HG03103 (cell line): ENCODE measurements around the gene SMCO1.
"Not testable (repeated sequence)": the region's sequence is repeated elsewhere in the genome, so short reads cannot be mapped to it uniquely, and the experiment has no call there.

Experiments
- ATAC-seq: cut with Tn5 transposase; IDR thresholded peaks from one replicate; pipeline ENCODE4 v1.9.1; 2021; ENCODE audit warnings: low read depth; ENCODE audit not compliant: unreplicated experiment

SMCO1 gene

GRCh38 chr3:196524527-196524926 is 9.4 kb upstream of the SMCO1 start:
- ATAC-seq: no peak

DNA sequence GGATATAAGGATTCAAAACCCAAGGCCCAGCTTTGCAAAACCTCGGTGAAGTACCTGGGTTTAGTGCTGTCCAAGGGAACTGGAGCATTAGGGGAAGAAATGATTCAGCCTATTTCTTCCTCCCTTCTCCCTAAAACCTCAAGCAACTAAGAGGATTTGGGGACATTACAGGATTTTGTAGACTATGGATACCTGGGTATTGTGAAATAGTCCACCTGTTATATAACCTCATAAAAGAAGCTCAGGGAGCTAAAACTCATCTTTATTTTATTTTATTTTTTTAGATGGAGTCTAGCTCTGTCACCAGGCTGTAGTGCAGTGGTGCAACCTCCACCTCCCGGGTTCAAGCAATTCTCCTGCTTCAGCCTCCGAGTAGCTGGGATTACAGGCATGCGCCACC is 8.7 kb upstream of the SMCO1 start:
- ATAC-seq: no peak

- not testable (repeated sequence) for ATAC-seq
These were observed 6.1 kb upstream of the SMCO1 start for GRCh38 chr3:196521291-196521690.

DNA sequence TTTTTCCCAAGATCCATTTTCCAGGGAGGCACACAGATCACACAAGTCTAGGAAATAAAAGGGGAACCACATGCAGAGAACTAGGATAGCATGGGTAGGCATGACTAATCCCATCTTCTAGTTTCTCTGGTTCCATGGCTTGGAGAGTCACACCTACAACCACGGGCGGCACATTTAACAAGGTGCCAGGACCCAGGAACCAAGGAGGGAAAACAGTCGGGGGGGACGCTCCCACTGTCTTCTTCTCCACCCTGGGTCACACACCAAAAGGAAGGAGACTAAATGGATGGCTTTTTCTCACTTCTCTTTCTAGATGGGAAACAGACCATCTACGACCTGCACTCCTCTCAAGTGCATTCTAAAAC is 4.6 kb upstream of the SMCO1 start:
- no peak for ATAC-seq

GRCh38 chr3:196518966-196519717 is 4.0 kb upstream of the SMCO1 start:
- ATAC-seq: no peak

DNA sequence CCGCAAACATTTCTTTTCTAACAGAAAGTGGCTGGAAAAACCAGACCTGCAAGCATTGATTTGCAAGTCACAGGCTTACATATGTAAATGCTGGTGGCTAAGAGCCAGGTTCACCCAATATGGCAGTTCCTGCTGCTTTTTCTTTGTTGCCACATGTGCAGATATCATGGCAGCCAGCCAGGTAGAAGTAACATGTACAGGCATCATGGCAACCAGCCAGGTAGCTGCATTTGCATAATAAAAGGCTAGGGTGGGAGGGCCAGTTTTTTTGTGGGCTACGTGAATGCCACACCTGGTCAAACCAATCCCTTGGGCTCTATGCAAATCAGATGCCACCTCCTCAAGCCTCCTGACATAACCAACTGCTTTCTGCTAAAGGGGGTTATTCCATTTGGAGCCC is 2.8 kb upstream of the SMCO1 start:
- ATAC-seq: no peak

GRCh38 chr3:196517162-196517800 is 2.1 kb upstream of the SMCO1 start:
- ATAC-seq: no peak

DNA sequence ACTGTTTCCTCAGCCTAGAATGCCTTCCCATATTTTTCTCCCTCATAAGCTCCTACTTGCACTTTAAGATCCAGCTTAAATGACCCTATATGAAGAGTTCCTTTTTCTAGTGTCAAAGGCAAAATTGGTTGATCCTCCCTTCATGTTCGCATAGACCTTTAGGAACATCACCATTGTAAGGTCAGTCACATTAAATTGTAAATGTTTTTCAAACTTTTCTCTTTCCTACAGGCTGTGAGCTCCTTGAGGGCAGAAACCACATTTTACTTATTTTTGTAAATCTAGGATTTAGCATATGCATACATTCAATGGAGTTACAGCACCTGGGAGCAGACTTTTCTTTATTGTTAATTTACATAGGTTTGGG is 813 bp downstream of the SMCO1 start:
- ATAC-seq: no peak

- no peak for ATAC-seq
These were observed 1.3 kb downstream of the SMCO1 start for GRCh38 chr3:196513697-196514349.

GRCh38 chr3:196511646-196512425 is 3.3 kb downstream of the SMCO1 start:
- ATAC-seq: not testable (repeated sequence)

DNA sequence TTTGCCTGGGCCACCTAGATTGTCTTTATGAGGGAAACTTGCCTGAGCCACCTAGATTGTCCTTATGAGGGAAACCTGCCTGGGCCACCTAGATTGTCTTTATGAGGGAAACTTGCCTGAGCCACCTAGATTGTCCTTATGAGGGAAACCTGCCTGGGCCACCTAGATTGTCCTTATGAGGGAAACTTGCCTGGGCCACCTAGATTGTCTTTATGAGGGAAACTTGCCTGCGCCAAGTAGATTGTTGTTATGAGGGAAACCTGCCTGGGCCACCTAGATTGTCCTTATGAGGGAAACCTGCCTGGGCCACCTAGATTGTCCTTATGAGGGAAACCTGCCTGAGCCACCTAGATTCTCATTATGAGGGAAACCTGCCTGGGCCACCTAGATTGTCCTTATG is 4.0 kb downstream of the SMCO1 start:
- ATAC-seq: not testable (repeated sequence)

DNA sequence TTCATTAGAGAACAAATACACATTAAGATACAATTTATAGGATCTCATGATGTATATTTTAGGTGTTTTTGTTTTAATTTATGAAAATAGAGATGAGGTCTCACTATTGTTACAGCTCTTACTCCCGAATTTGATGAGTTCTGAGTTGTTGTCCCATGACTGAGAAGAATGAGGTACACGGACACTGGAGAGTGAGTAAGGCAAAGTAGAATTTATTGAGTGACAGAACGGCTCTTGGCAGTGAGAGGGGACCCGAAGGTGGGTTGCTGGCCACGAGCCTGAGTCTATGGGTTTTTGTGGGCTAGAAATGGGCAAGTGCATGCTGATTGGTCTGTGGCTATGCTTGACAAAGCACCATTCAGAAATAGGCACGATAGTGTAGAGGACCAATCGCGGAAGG is 8.5 kb downstream of the SMCO1 start:
- ATAC-seq: no peak

DNA sequence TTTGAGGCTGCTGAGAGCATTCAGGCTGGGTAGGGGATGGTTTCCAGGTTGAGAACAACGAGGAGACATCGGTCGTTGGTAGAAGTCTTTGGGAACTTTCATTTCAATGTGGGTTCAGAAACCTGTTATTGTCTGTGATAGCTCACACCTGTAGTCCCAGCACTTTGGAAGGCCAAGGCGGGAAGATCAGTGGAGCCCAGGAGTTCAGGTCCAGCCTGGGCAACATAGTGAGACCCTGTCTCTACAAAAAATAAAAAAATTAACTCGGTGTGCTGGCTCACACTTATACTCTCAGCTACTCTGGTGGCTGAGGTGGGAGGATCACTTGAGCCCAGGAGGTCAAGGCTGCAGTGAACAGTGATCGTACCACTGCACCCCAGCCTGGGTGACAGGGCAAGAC is 10.6 kb downstream of the SMCO1 start:
- no peak for ATAC-seq

DNA sequence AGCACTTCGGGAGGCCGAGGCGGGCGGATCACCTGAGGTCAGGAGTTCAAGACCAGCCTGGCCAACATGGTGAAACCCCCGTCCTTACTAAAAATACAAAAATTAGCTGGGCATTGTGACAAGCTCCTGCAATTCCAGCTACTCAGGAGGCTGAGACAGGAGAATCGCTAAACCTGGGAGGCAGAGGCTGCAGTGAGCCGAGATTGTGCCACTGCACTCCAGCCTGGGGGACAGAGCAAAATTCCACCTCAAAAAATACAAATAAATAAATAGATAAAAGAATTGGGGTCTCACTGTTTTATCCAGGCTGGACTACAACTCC is 11.1 kb downstream of the SMCO1 start:
- ATAC-seq: not testable (repeated sequence)

DNA sequence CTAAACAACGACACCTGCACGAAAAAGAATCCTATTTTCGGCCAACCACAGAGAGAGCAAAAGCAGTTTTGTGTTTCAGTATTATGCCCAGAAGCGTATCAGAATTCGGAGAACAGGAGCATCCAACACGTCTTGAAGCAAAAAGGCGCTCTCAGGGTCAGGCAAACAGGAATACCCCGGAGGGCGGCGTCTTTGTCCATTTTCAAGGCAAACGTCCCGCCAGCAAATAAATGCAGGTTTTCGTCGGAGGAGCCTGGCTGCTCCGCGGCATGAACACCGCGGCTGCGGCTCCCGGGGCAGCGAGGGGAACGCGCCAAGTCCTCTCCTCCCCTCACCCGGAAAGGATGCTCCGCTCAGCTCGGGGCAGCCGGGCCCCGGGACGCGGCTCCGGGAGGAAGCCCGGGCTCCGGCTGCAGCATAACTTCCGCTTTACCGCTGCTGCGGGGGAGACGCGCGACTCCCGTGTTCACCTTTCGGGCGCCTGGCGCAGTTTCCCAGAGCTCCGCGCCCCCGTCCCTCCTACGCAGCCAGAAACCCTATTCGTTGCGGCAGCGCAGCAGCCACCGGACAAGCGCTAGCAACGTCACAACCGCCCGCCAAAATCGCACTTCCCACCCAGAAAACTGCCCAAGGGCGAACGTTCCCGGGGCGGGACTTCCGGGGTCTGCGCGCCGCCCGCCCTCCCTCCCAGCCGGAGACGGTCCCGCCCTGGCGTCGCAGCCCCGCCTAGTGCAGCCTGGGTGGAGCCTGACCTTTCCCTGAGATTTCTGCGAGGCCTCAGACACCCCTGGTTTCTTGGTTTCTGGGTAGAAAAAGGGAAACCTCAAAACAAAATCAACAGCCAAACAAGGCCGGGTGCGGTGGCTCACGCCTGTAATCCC is 11.7 kb downstream of the SMCO1 start, which contains the start of gene RNF168:
TSS of gene RNF168 (minus strand) at position 573 of the 881 bp plus-strand sequence. CDS start 595 bp downstream, outside the sequence.
- peak; percentile 79 for ATAC-seq

- ATAC-seq: no peak
These were observed 12.4 kb downstream of the SMCO1 start for GRCh38 chr3:196502775-196503195.

DNA sequence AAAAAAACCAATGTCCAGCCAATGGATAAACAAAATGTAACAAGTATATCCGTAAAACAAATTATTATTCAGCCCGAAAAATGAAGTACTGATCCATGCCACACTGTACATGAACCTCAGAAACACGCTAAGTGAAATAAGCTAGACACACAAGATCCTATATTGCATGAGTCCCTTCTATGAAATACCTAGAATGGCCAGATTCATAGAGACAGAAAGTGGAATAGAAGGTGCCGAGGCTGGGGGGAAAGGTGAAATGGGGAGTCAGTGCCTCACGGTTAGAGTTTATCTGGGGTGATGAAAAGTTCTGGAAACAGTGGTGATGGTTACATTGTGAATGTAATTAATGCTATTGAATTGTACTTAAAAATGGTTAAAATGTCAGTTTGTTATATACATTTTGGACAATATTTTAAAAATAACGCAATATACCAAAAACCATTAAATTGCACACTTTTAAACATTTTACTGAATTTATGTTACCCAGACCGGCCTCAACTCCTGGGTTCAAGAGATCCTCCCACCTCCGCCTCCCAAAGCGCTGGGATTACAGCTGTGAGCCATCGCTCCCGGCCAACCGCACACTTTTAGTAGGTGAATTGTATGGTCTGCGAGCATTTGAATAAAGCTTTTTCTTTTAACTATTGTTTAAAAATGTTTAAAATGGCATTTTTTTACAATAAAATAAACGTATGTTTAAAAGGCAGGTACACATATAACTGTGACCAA is 13.7 kb downstream of the SMCO1 start:
- ATAC-seq: no peak

GRCh38 chr3:196499807-196500524 is 15.2 kb downstream of the SMCO1 start:
- ATAC-seq: no peak

- no peak for ATAC-seq
These were observed 16.1 kb downstream of the SMCO1 start for GRCh38 chr3:196499061-196499460.
